ENCODE data around the gene ERP27.

ERP27 gene

DNA sequence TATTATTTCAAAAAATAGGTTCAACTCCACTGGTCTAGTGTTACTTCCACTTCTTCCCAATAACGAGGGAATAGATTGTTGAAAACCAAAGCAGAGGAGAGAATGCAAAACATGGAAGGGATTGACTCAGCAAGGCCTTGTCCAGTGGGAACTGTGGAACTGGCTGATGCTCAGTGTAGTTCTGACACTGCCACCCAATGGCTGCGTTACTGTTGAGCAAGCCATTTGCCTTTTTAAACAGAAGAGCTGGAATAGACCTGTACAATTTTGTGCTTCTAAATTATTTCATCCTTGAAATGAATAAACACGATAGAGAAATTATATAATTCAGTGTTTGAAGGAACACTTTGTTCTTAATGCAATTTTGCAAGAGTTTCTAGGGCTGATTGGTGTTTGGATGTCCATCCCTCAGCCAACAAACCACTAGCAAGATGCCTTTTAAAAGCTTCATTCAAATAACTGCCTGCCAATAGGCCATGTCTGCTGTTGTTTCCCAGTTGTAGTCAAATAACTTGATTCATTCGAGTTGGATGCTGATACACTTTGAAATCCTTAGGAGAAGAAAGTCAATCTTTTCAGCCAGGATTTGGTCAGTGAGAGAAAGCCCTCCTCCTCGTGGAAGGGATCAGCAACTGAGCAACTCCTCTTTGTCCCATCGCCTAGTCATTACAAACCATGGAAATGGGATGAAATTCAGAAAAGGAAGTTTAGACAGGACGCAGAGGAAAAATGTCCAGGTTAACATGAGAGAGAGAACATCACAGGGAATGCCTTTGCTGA, 45.4 kb downstream of the ERP27 start:
- Histone ChIP-seq H3K36me3 (ENCODE audit: control insufficient read depth, insufficient read depth, low read length) (no peaks in the 10 kb centered on the region), H3K9me3 (ENCODE audit: control insufficient read depth, insufficient read depth, low read length) (no peaks in the 10 kb centered on the region), H3K9ac (ENCODE audit: low read depth, low read length) (no peak overlapping the region), H3K27me3 (ENCODE audit: control insufficient read depth, insufficient read depth, low read length) (no peaks in the 10 kb centered on the region), H3K4me1 (ENCODE audit: control insufficient read depth, insufficient read depth, low read length) (no peaks in the 10 kb centered on the region), H3K4me3 (ENCODE audit: low read depth, low read length) (no peak overlapping the region)

DNA sequence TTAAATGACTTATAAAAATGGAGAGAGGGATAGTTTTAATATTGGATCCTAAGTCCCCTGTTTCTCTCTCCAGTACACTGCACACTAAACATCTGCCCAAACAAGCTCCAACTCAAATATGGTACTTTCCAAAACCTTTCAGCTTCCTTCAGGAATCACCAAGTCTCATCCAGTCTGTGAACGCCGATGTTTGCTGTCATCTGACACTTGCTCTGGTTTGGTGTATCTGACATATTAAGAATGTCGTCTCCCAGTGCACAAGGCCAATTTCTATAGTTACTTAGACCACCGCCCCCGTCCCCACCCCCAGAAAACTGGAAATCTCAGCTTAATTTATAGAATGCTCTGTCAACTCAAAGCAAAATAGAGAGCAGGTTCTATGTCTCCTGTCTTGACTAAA, 47.6 kb downstream of the ERP27 start:
- H3K4me3 ChIP-seq (ENCODE audit: low read depth, low read length), result no peak overlapping the region
- H3K4me1 ChIP-seq (ENCODE audit: control insufficient read depth, insufficient read depth, low read length), result no peaks in the 10 kb centered on the region
- H3K9me3 ChIP-seq (ENCODE audit: control insufficient read depth, insufficient read depth, low read length), result no peaks in the 10 kb centered on the region
- H3K27me3 ChIP-seq (ENCODE audit: control insufficient read depth, insufficient read depth, low read length), result no peaks in the 10 kb centered on the region
- H3K9ac ChIP-seq (ENCODE audit: low read depth, low read length), result no peak overlapping the region
- no peaks in the 10 kb centered on the region for H3K36me3 ChIP-seq (ENCODE audit: control insufficient read depth, insufficient read depth, low read length)

DNA sequence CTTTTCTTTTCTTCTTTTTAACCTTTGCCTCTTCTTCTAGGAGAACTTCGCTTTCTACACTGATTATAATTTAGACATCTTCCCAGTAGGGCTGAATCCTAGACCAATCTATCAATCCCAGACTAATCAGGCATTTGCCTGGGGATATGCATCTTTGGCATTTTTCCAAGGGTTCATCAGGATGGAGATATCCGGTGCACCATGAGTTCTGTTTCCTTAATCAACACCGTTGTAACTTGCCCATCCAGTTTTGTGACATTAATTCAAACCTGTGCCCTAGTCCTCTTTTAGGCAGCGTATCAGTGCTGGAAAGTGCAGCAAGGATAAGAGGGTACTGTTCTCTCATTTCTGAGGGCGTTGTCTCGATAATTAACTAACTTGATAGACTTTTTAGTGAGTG, 52.1 kb downstream of the ERP27 start:
- Histone ChIP-seq H3K27me3 (ENCODE audit: control insufficient read depth, insufficient read depth, low read length) (no peaks in the 10 kb centered on the region), H3K9ac (ENCODE audit: low read depth, low read length) (no peak overlapping the region), H3K4me1 (ENCODE audit: control insufficient read depth, insufficient read depth, low read length) (no peaks in the 10 kb centered on the region), H3K36me3 (ENCODE audit: control insufficient read depth, insufficient read depth, low read length) (no peaks in the 10 kb centered on the region), H3K9me3 (ENCODE audit: control insufficient read depth, insufficient read depth, low read length) (no peaks in the 10 kb centered on the region), H3K4me3 (ENCODE audit: low read depth, low read length) (no peak overlapping the region)

DNA sequence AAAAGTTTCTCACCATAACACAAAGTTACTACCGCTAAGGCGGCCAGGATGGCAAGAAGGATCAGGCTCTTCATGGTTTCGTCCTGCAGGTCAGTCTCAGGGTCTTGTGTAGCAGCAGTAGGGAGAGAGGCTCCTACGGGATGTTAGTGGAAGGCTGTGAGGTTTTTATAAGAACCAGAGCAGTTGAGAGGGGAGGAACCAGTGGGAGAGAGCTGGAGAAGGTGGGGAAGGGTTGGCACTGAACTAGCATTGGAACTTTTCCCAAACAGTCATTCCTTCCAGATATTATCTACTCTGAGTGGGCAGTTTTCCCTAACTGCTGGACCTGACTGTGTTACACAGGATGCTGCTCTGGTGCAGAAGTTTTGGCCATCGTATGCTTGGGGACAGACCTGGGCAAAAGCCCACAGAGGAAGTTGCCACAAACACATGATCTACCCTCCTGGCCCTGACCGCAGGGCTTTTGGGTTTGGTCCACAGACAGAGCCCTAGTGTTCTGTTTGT, 52.6 kb downstream of the ERP27 start, which contains the start of gene MGP:
TSS of gene MGP (minus strand) at position 137 of the 504 bp plus-strand sequence. CDS start at position 74, 63 bp downstream.
- Histone ChIP-seq H3K36me3 (ENCODE audit: control insufficient read depth, insufficient read depth, low read length) (no peaks in the 10 kb centered on the region), H3K4me1 (ENCODE audit: control insufficient read depth, insufficient read depth, low read length) (no peaks in the 10 kb centered on the region), H3K9ac (ENCODE audit: low read depth, low read length) (no peak within 1 kb of the TSS), H3K9me3 (ENCODE audit: control insufficient read depth, insufficient read depth, low read length) (no peaks in the 10 kb centered on the region), H3K4me3 (ENCODE audit: low read depth, low read length) (no peak within 1 kb of the TSS), H3K27me3 (ENCODE audit: control insufficient read depth, insufficient read depth, low read length) (no peaks in the 10 kb centered on the region)

DNA sequence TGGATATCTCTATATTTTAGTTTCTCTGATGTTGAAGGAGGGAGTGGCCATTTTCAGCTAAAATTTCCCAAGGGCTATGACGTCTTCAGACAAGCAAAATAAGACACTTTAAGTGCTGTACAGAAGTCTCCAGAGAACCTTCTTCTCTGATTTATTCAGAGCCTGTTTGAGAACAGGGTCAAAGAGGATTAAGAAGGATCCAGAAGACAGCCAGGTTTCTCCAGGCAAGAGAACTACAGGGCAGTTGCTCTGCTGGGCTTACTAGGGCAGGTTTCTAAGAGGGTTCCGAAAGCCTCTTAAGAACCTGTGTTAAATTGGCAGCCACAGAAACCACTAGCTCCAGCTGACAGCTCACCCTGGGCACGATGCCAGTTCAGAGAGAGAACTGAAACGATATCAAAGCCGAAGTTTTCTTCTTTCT, 53.9 kb downstream of the ERP27 start:
- H3K9ac ChIP-seq (ENCODE audit: low read depth, low read length), result no peak overlapping the region
- no peaks in the 10 kb centered on the region for H3K36me3 ChIP-seq (ENCODE audit: control insufficient read depth, insufficient read depth, low read length)
- no peaks in the 10 kb centered on the region for H3K9me3 ChIP-seq (ENCODE audit: control insufficient read depth, insufficient read depth, low read length)
- H3K4me3 ChIP-seq (ENCODE audit: low read depth, low read length), result no peak overlapping the region
- no peaks in the 10 kb centered on the region for H3K4me1 ChIP-seq (ENCODE audit: control insufficient read depth, insufficient read depth, low read length)
- no peaks in the 10 kb centered on the region for H3K27me3 ChIP-seq (ENCODE audit: control insufficient read depth, insufficient read depth, low read length)

DNA sequence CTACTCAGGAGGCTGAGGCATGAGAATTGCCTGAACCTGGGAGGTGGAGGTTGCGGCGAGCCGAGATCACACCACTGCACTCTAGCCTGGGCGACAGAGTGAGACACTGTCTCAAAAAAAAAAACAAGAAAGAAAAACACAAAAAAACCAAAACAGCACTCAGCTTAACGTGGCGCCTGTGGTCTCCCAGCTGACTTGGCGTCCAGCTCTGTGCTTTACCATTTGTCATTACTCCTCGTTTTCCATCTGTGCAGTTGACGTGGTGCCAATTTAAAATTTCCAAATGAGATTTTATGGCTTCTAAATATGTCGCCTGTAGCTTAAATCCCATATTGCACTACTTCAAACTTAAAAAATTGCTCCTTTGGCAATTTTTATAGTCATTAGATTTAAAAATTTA, 54.7 kb downstream of the ERP27 start:
- no peaks in the 10 kb centered on the region for H3K4me1 ChIP-seq (ENCODE audit: control insufficient read depth, insufficient read depth, low read length)
- no peak overlapping the region for H3K4me3 ChIP-seq (ENCODE audit: low read depth, low read length)

DNA sequence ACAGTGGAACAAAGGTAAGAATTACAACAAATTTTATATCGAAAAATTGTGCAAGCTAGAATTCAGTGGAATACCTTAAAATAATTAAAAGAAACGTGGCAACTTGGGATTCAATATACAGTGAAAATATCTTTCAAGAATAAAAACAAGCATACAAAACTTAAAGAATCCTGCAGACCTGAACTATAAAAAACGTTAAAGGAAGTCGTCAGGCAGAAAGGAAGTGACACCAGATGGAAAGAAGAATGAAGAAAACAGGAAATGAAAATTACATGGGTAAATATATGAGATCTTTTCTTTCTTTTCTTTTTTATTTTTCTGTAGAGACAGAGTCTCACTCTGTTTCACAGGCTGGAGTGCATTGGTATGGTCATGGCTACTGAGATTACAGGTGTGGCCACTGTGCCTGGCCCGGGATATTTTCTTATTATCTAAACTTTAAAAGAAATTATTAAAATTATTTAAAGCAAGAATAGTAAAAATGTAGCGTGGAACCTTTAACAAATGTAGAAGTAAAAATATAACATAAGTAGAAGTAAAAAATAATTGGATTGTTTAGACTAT, 57.4 kb downstream of the ERP27 start:
- H3K9me3 ChIP-seq (ENCODE audit: control insufficient read depth, insufficient read depth, low read length), result no peaks in the 10 kb centered on the region
- no peaks in the 10 kb centered on the region for H3K36me3 ChIP-seq (ENCODE audit: control insufficient read depth, insufficient read depth, low read length)
- no peaks in the 10 kb centered on the region for H3K27me3 ChIP-seq (ENCODE audit: control insufficient read depth, insufficient read depth, low read length)
- H3K4me3 ChIP-seq (ENCODE audit: low read depth, low read length), result no peak overlapping the region
- H3K4me1 ChIP-seq (ENCODE audit: control insufficient read depth, insufficient read depth, low read length), result no peaks in the 10 kb centered on the region
- H3K9ac ChIP-seq (ENCODE audit: low read depth, low read length), result no peak overlapping the region

More for the DNA sequence above, 54.7 kb downstream of the ERP27 start:
- Histone ChIP-seq H3K36me3 (ENCODE audit: control insufficient read depth, insufficient read depth, low read length) (no peaks in the 10 kb centered on the region), H3K27me3 (ENCODE audit: control insufficient read depth, insufficient read depth, low read length) (no peaks in the 10 kb centered on the region), H3K9ac (ENCODE audit: low read depth, low read length) (no peak overlapping the region), H3K9me3 (ENCODE audit: control insufficient read depth, insufficient read depth, low read length) (no peaks in the 10 kb centered on the region)

DNA sequence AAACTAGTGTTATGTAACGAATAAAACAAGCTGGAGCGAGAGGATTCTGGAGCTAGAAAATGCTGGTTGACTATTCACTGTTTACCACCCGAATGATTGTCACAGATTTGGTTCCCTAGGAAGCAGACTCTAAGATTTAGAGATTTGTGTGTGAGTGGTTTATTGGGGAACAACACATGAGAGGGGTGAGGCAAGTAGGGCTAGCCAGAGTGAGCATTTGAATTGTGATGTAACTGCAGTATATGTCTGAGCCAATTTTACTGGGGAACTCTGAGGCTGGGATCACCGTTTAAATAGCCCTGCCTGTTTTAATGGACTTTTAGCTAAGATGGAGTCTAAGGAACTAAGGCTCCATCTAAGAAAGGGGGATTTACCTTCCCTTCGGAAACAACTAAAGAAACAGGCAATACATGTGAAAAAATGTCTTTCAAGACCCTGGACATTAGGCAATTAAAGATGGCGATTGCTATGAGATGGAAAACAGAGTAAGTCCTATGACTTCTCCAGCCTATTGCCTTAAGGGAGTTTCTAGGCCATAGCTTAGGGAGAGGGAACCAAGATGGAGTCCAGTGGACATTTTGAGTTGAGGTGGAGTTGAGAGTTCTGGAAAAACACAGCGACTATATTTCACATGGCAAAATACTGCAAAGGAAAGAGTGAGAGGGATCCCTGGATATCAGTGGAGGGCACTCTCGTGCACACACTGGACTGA, 59.0 kb downstream of the ERP27 start:
- no peaks in the 10 kb centered on the region for H3K4me1 ChIP-seq (ENCODE audit: control insufficient read depth, insufficient read depth, low read length)
- H3K4me3 ChIP-seq (ENCODE audit: low read depth, low read length), result no peak overlapping the region
- no peaks in the 10 kb centered on the region for H3K9me3 ChIP-seq (ENCODE audit: control insufficient read depth, insufficient read depth, low read length)
- no peaks in the 10 kb centered on the region for H3K27me3 ChIP-seq (ENCODE audit: control insufficient read depth, insufficient read depth, low read length)
- no peak overlapping the region for H3K9ac ChIP-seq (ENCODE audit: low read depth, low read length)
- no peaks in the 10 kb centered on the region for H3K36me3 ChIP-seq (ENCODE audit: control insufficient read depth, insufficient read depth, low read length)

DNA sequence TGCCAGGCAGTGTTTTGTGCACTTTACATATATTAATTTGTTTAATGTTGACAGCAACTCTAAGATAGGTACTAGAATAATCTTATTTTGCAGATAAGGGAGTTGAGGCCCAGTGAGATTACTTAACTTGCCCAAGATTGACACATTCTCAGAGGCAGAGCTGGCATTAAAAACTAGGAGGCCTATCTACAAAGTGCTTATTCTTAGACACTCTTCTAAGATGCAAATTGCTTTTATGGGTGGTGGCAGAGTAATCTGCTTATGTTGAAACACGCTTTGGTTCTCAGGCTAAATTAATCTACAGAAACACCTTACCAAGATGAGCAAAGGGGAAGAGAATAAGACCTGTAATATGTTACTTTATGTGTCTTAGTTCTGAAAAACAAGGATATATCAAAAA, 59.8 kb downstream of the ERP27 start:
- Histone ChIP-seq H3K4me3 (ENCODE audit: low read depth, low read length) (no peak overlapping the region), H3K9me3 (ENCODE audit: control insufficient read depth, insufficient read depth, low read length) (no peaks in the 10 kb centered on the region), H3K9ac (ENCODE audit: low read depth, low read length) (no peak overlapping the region), H3K27me3 (ENCODE audit: control insufficient read depth, insufficient read depth, low read length) (no peaks in the 10 kb centered on the region), H3K36me3 (ENCODE audit: control insufficient read depth, insufficient read depth, low read length) (no peaks in the 10 kb centered on the region), H3K4me1 (ENCODE audit: control insufficient read depth, insufficient read depth, low read length) (no peaks in the 10 kb centered on the region)

DNA sequence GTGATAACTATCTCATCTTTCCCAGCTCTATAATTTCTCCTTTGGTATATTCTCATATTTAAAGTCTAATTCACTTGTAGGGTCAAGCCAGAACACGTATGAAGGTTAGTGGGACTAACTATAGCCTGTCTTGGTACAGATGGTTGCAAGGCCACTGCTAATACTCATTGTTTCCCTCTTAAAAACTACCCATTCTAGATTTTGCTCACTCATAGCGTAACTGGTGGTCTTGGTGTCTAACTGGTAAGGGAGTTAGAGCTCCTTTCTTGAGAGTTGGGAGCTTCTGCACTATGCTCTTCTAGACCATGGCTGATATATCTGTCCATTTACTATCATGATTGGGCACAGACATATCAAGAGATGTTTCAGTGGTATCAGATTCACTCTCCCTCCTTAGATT, 61.5 kb downstream of the ERP27 start:
- H3K4me1 ChIP-seq (ENCODE audit: control insufficient read depth, insufficient read depth, low read length), result no peaks in the 10 kb centered on the region
- no peak overlapping the region for H3K9ac ChIP-seq (ENCODE audit: low read depth, low read length)
- H3K36me3 ChIP-seq (ENCODE audit: control insufficient read depth, insufficient read depth, low read length), result no peaks in the 10 kb centered on the region
- H3K4me3 ChIP-seq (ENCODE audit: low read depth, low read length), result no peak overlapping the region
- no peaks in the 10 kb centered on the region for H3K9me3 ChIP-seq (ENCODE audit: control insufficient read depth, insufficient read depth, low read length)
- H3K27me3 ChIP-seq (ENCODE audit: control insufficient read depth, insufficient read depth, low read length), result no peaks in the 10 kb centered on the region

DNA sequence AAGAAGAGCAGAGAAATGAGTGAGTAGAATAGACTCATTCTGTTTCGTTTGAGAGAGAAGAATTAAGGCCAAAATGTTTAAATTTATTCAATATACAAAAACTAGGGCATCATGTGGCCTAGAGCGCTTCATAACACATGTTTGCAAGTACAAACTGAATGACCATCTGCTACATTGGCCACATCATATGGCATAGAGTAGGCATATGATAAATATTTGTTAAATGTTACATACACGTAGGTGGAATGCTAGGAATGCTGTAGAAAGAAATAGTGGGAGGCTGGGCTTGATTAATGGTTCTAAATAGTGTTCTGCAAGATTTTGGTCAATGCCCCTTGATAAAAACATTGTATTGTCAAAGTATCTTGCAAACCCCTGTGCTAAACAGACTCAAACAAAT, 63.5 kb downstream of the ERP27 start:
- no peaks in the 10 kb centered on the region for H3K27me3 ChIP-seq (ENCODE audit: control insufficient read depth, insufficient read depth, low read length)
- H3K9me3 ChIP-seq (ENCODE audit: control insufficient read depth, insufficient read depth, low read length), result no peaks in the 10 kb centered on the region
- H3K36me3 ChIP-seq (ENCODE audit: control insufficient read depth, insufficient read depth, low read length), result no peaks in the 10 kb centered on the region
- no peak overlapping the region for H3K9ac ChIP-seq (ENCODE audit: low read depth, low read length)
- no peak overlapping the region for H3K4me3 ChIP-seq (ENCODE audit: low read depth, low read length)
- H3K4me1 ChIP-seq (ENCODE audit: control insufficient read depth, insufficient read depth, low read length), result no peaks in the 10 kb centered on the region
